LoVo (cell line): ENCODE data around the gene SLC1A2.

Source experiments
- DNase-seq: peaks from one replicate; pipeline ENCODE4 v3.0.0-alpha.2; 2016; ENCODE audit warnings: low spot score

The SLC1A2 gene

GRCh38 chr11:35271031-35271430, 148.3 kb downstream of the SLC1A2 start:
- DNase-seq: no peak

GRCh38 chr11:35270342-35270741, 149.0 kb downstream of the SLC1A2 start:
- DNase-seq: no peak

GRCh38 chr11:35267504-35267903, 151.9 kb downstream of the SLC1A2 start:
- no peak for DNase-seq

- DNase-seq: no peak
These were observed 153.5 kb downstream of the SLC1A2 start for GRCh38 chr11:35265755-35266454.

- no peak for DNase-seq
These were observed 156.6 kb downstream of the SLC1A2 start for GRCh38 chr11:35262735-35263134.

- DNase-seq: no peak
These were observed 157.3 kb downstream of the SLC1A2 start for GRCh38 chr11:35262056-35262455.

- DNase-seq: no peak
These were observed 158.2 kb downstream of the SLC1A2 start for GRCh38 chr11:35261197-35261596.

GRCh38 chr11:35260342-35260985, 158.9 kb downstream of the SLC1A2 start:
- no peak for DNase-seq

GRCh38 chr11:35259529-35259928, 159.8 kb downstream of the SLC1A2 start:
- DNase-seq: no peak

- no peak for DNase-seq
These were observed 162.1 kb downstream of the SLC1A2 start for GRCh38 chr11:35257281-35257680.

- no peak for DNase-seq
These were observed 163.1 kb downstream of the SLC1A2 start for GRCh38 chr11:35256296-35256695.

- DNase-seq: no peak
These were observed 163.8 kb downstream of the SLC1A2 start for GRCh38 chr11:35255514-35255913.

GRCh38 chr11:35253237-35253636, 166.1 kb downstream of the SLC1A2 start:
- no peak for DNase-seq

GRCh38 chr11:35250621-35251020, 168.7 kb downstream of the SLC1A2 start:
- no peak for DNase-seq

- DNase-seq: no peak
These were observed 169.2 kb downstream of the SLC1A2 start for GRCh38 chr11:35250192-35250591.

- no peak for DNase-seq
These were observed 170.6 kb downstream of the SLC1A2 start for GRCh38 chr11:35248558-35249323.

- DNase-seq: no peak
These were observed 171.5 kb downstream of the SLC1A2 start for GRCh38 chr11:35247863-35248262.

GRCh38 chr11:35247428-35247827, 171.9 kb downstream of the SLC1A2 start:
- DNase-seq: no peak

- no peak for DNase-seq
These were observed 172.6 kb downstream of the SLC1A2 start for GRCh38 chr11:35246745-35247144.

- DNase-seq: no peak
These were observed 173.6 kb downstream of the SLC1A2 start for GRCh38 chr11:35245786-35246185.

- no peak for DNase-seq
These were observed 174.3 kb downstream of the SLC1A2 start for GRCh38 chr11:35245056-35245455.

- DNase-seq: no peak
These were observed 175.6 kb downstream of the SLC1A2 start for GRCh38 chr11:35243774-35244173.
